ENCODE results near the gene TNS3. TPM values are rescaled to one million over a fixed set of nuclear protein-coding genes. Genes with fewer than 3 reads are reported as not detected.

Gene TNS3
- total and polyA plus RNA-seq, 2 donors (not counting 1 experiment from before 2014, with no cell fraction given) = 11.4 to 77.5 TPM

DNA sequence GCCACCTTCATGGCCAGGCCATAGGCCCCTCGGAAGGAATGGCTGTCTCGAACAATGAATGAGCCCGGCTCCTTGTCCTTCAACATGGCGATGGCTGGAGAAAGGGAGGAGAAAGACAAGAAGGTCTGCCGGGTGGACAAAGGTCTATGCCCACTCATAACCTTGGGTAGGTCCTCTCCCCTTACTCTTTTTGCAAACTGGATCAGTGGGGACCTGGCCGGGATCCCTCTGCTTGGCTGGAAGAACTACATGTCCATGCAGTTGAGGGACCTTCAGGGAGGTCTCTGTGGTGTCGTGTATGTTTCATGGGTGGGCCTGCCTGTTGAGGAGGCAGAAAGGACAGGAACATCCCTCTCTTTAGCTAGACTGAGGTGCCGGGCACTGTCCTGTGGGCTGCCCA lies 284.8 kb downstream of the TNS3 start:
- no peaks in the 10 kb centered on the region for H3K4me1 Mint-ChIP-seq
- no peak overlapping the region for H2AFZ ChIP-seq (ENCODE audit: insufficient read depth, low read depth, low read length, poor library complexity, severe bottlenecking)
- peaks cover 0 to 45% of the 10 kb centered on the region in 2 experiments for H3K36me3 ChIP-seq (replicated peaks in 1 of 2; ENCODE audit: control extremely low read depth in 1 of 2, control insufficient read depth in 1 of 2, extremely low read depth in 1 of 2, insufficient read depth in 2 of 2, low read length in 1 of 2)
- ChIA-PET CTCF (no interaction called here), POLR2A (no interaction called here)
- H4K20me1 ChIP-seq (ENCODE audit: control insufficient read depth, insufficient read depth, low read length, poor library complexity, severe bottlenecking) = no peaks in the 10 kb centered on the region
- no peaks in the 10 kb centered on the region for H3K79me2 ChIP-seq (ENCODE audit: control insufficient read depth, insufficient read depth, low read length)
- no peak for DNase-seq
- no peaks in the 10 kb centered on the region for H3K9me3 Mint-ChIP-seq (ENCODE audit: insufficient read depth)
- intact Hi-C loops (cut with micrococcal nuclease) = no loop called here
- H3K27ac ChIP-seq (ENCODE audit: low read length in 2 of 2) = no peak overlapping the region
- no peak overlapping the region for H3K27ac Mint-ChIP-seq
- no peak overlapping the region for H3K4me3 ChIP-seq (ENCODE audit: control extremely low read depth in 1 of 5, extremely low read depth in 1 of 5, insufficient read depth in 1 of 5, low read depth in 2 of 5, low read length in 4 of 5)
- no peaks in the 10 kb centered on the region for H3K4me1 ChIP-seq (ENCODE audit: control insufficient read depth in 2 of 2, insufficient read depth in 2 of 2, low read length in 2 of 2)
- H3K27me3 Mint-ChIP-seq = no peaks in the 10 kb centered on the region
- H3K27me3 ChIP-seq (replicated peaks in 1 of 4; ENCODE audit: control extremely low read depth in 1 of 4, control insufficient read depth in 3 of 4, insufficient read depth in 4 of 4, low read length in 3 of 4) = no peaks in the 10 kb centered on the region
- WGBS (ENCODE audit: insufficient coverage) = 97% methylated on average over 7 of the region's 8 CpGs
- H3K9me3 ChIP-seq (ENCODE audit: control extremely low read depth in 1 of 3, control insufficient read depth in 2 of 3, insufficient read depth in 1 of 3, low read length in 2 of 3) = no peaks in the 10 kb centered on the region
- no peak overlapping the region for H3K4me3 Mint-ChIP-seq
- no peak overlapping the region for H3K9ac ChIP-seq (ENCODE audit: low read length)
- no peak overlapping the region for H3K4me2 ChIP-seq (replicated peaks; ENCODE audit: low read depth, low read length, poor library complexity, severe bottlenecking)
- no peak for ATAC-seq (ENCODE audit: low read depth)
- no peak for TF ChIP-seq EZH2 (IDR thresholded peaks at IDR 0.05; ENCODE audit: borderline replicate concordance, insufficient read depth, low read depth, low read length, poor library complexity, severe bottlenecking)

DNA sequence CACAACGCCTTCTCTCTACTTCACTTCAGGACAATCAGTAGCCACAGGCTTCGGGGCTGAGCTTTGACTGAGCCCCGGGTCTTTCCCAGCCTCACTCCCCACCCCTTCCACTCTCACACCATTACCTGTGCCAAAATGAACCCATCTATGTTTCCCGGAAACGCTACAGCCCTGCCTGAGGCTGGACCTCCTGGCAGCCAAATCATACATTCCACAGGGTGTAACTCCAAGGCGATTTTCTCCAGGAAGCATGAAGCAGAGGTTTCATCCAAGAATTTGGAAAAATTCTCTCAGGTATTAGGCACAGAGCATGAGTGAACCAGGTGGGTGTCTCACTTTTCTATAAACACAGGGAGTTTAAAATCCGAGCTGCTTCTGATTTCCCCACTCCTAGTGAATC lies 286.3 kb downstream of the TNS3 start:
- no peaks in the 10 kb centered on the region for H3K27me3 Mint-ChIP-seq
- peaks cover 12% of the 10 kb centered on the region for H3K4me1 Mint-ChIP-seq
- DNase-seq = no peak
- Histone ChIP-seq H3K9me3 (ENCODE audit: control extremely low read depth in 1 of 3, control insufficient read depth in 2 of 3, insufficient read depth in 1 of 3, low read length in 2 of 3) (no peaks in the 10 kb centered on the region), H2AFZ (ENCODE audit: insufficient read depth, low read depth, low read length, poor library complexity, severe bottlenecking) (no peak overlapping the region), H4K20me1 (ENCODE audit: control insufficient read depth, insufficient read depth, low read length, poor library complexity, severe bottlenecking) (no peaks in the 10 kb centered on the region), H3K36me3 (replicated peaks in 1 of 2; ENCODE audit: control extremely low read depth in 1 of 2, control insufficient read depth in 1 of 2, extremely low read depth in 1 of 2, insufficient read depth in 2 of 2, low read length in 1 of 2) (peaks cover 0 to 42% of the 10 kb centered on the region in 2 experiments), H3K9ac (ENCODE audit: low read length) (no peak overlapping the region), H3K4me3 (ENCODE audit: control extremely low read depth in 1 of 5, extremely low read depth in 1 of 5, insufficient read depth in 1 of 5, low read depth in 2 of 5, low read length in 4 of 5) (no peak overlapping the region), H3K79me2 (ENCODE audit: control insufficient read depth, insufficient read depth, low read length) (no peaks in the 10 kb centered on the region), H3K27ac (ENCODE audit: low read length in 2 of 2) (no peak overlapping the region), H3K4me1 (ENCODE audit: control insufficient read depth in 2 of 2, insufficient read depth in 2 of 2, low read length in 2 of 2) (peaks cover 0 to 7% of the 10 kb centered on the region in 2 donors), H3K4me2 (replicated peaks; ENCODE audit: low read depth, low read length, poor library complexity, severe bottlenecking) (no peak overlapping the region), H3K27me3 (replicated peaks in 1 of 4; ENCODE audit: control extremely low read depth in 1 of 4, control insufficient read depth in 3 of 4, insufficient read depth in 4 of 4, low read length in 3 of 4) (no peaks in the 10 kb centered on the region)
- 98% methylated on average over 5 of the region's 7 CpGs for WGBS (ENCODE audit: insufficient coverage)
- ATAC-seq (ENCODE audit: low read depth) = no peak
- ChIA-PET CTCF (no interaction called here), POLR2A (no interaction called here)
- TF ChIP-seq, protein P1, sequence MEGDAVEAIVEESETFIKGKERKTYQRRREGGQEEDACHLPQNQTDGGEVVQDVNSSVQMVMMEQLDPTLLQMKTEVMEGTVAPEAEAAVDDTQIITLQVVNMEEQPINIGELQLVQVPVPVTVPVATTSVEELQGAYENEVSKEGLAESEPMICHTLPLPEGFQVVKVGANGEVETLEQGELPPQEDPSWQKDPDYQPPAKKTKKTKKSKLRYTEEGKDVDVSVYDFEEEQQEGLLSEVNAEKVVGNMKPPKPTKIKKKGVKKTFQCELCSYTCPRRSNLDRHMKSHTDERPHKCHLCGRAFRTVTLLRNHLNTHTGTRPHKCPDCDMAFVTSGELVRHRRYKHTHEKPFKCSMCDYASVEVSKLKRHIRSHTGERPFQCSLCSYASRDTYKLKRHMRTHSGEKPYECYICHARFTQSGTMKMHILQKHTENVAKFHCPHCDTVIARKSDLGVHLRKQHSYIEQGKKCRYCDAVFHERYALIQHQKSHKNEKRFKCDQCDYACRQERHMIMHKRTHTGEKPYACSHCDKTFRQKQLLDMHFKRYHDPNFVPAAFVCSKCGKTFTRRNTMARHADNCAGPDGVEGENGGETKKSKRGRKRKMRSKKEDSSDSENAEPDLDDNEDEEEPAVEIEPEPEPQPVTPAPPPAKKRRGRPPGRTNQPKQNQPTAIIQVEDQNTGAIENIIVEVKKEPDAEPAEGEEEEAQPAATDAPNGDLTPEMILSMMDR (IDR thresholded peaks at IDR 0.05) = no peak
- no peak for TF ChIP-seq EZH2 (IDR thresholded peaks at IDR 0.05; ENCODE audit: borderline replicate concordance, insufficient read depth, low read depth, low read length, poor library complexity, severe bottlenecking)
- H3K9me3 Mint-ChIP-seq (ENCODE audit: insufficient read depth) = no peaks in the 10 kb centered on the region
- no peak overlapping the region for H3K27ac Mint-ChIP-seq
- H3K4me3 Mint-ChIP-seq = no peak overlapping the region
- intact Hi-C loops (cut with micrococcal nuclease) = no loop called here

All from B cell (primary cell).